SK-N-DZ (cell line): ENCODE measurements around the gene TOR4A. TPM values are rescaled to one million over a fixed set of nuclear protein-coding genes. Genes with fewer than 3 reads are reported as not detected.
A peak's percentile ranks its signal among the peaks of the same experiment; 100 is the strongest.

Source experiments
- DNase-seq: peaks from one replicate; pipeline ENCODE4 v3.0.0-alpha.2; 2015; ENCODE audit warnings: low spot score
- polyA plus RNA-seq, 2 experiments: library from polyadenylated mRNA; depleted of rRNA; stranded (reverse); fragments of >200 nt; gene quantifications; 2 replicates each; pipeline ENCODE4 v1.2.3, GENCODE V29; 2014

TOR4A gene
- 0.29 and 0.35 TPM in 2 replicates for polyA plus RNA-seq (2014; cell fraction: cytosol; rRNA removed)
- polyA plus RNA-seq (2014; cell fraction: nucleus; rRNA removed), result 0.21 and 1.2 TPM in 2 replicates

- DNase-seq, result peak; percentile 43
Observed at GRCh38 chr9:137277329-137278041, at the start of gene TOR4A. Gene TOR4A, plus strand, starts transcription at chr9:137277726. Its CDS starts 964 bp downstream, at chr9:137278690.

DNA sequence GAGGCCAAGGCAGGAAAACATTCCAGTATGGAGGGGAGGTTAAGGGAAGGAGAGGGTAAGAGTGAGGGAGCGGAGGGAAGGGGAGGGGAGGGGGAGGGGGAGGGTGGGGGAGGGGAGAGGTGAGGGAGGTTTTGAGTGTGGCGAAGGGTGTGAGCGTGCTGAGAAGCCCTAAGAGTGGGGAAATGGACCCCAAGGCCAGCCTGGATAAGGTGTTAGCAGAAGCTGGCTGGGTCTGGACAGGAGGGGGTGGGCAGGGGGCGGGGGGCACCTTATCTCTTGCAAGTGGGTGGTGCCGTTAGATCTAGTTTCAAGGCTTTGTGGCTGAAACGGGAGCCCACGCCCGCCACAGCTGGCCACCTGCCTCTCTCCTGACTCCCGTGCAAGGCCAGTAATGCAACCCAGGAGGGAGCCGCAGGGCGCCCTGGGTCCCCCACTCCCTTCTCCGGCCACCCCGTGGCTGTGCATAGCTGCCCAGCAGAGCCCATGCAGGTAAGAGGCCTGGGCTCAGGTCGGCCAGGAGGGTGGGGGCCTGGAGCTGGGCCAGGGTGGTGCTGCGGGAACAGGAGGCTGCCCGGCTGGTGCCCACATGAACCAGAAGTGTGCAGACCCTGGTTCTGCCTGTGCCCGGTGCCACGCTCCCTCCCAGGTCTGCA, 49.5 kb upstream of the TOR4A start:
- DNase-seq, result no peak

DNA sequence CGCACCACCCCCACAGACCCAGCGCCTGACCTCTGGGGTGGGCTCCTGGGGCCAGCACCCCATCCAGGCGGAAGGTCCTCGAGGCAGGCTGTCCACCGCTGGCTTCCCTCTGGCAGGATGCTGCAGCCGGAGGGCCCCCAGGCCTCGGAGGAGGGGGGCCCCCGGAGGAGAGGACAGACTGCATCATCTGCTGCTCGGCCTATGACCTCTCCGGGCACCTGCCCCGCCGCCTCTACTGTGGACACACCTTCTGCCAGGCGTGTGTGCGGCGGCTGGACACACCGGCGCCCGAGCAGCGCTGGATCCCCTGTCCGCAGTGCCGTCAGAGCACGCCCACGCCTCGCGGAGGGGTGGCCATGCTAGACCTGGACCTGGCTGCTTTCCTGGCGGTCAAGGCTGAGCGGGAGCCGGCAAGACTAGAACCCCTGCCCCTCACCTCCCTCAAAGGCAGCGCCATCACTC, 49.0 kb upstream of the TOR4A start:
- DNase-seq, result no peak

GRCh38 chr9:137228968-137229896, 48.3 kb upstream of the TOR4A start:
- no peak for DNase-seq

DNA sequence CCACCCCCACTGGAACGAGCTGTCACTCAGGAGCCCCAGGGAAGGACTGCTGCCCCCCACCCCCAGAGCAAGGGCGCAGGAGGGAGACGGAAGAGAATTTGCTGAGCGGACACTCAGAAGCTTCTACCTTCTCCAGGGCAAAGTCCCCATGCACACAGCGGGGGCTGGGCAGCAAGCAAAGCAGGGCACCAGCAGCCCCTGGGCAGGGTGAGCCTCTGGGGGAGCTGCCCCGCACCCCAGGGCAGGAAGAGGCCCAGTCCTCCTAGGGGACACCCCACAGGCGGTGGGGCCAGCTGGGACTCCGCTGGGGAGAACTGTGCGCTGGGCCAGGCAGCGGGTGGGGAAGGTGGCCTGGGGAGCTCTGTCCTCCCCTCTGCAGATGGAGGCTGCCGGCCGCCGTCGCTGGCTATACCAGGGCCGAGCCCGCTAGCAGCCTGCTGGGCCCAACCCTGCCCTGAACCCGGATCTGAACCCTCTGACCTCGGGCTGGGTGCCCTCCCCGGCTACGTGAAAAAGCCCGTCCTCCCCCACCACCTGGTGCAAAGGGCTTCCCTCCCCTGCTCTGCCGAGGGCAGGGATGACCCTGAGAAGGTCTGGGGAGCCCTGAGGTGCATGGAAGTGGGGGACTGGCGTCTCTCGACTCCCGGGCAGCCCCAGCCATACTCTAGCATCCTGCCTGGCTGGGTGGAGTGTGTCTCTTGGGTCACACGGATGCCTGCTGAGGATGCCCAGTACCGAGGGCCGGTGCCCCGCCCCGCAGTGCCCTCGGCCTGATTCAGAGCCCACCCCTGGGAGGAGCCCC, 47.4 kb upstream of the TOR4A start:
- no peak for DNase-seq

DNA sequence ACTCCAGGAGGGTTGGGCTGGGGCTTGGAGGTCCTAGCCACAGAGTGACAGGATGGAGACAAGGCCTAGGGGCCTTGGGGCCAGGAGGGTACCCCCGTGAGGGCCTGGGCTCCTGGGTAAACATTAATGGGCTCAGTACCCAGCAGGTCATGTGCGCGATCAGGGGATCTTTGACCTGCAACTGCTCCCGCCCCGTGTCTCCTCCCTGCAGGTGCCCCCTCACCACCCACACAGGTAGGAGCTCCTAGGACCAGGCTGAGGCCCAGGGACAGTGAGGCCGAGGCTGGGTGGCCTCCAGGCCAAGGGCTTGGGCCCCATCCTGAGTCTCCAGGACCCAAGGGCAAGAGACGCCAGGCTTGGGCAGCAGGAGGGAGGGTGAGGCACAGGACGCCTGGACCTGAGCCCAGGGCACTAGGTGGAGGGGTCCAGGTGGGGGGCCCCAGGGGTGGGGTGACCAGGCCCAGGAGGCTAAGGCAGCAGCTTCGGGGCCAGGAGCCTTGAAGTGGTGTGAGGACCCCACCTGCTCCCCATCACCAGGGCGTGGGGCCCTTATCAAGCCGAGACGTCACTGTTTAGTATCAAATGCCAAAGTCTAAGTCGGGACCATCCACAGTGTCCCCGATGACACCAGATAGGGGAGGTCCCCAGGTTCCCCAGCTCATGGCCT, 46.7 kb upstream of the TOR4A start, which contains the start of gene SLC34A3:
Gene SLC34A3, plus strand, starts transcription at position 197 of the 667 bp plus-strand sequence. CDS start 802 bp downstream, outside the sequence.
- no peak for DNase-seq

- DNase-seq, result no peak
Observed at GRCh38 chr9:137231372-137232039, 46.0 kb upstream of the TOR4A start.

- DNase-seq, result no peak
Observed at GRCh38 chr9:137232101-137232500, 45.4 kb upstream of the TOR4A start.

DNA sequence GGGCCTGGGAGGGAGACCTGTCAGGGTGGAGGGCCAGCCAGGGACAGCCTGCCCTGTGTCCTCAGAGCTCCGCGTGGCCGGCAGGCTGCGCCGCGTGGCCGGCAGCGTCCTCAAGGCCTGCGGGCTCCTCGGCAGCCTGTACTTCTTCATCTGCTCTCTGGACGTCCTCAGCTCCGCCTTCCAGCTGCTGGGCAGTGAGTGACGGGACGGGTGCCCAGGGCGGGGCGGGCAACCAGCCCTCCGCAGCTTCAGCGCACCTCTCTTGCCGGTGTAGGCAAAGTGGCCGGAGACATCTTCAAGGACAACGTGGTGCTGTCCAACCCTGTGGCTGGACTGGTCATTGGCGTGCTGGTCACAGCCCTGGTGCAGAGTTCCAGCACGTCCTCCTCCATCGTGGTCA, 45.0 kb upstream of the TOR4A start:
- DNase-seq, result no peak

GRCh38 chr9:137233143-137233980, 44.2 kb upstream of the TOR4A start:
- no peak for DNase-seq

GRCh38 chr9:137234055-137234697, 43.4 kb upstream of the TOR4A start:
- DNase-seq, result no peak

GRCh38 chr9:137234758-137235423, 42.6 kb upstream of the TOR4A start:
- DNase-seq, result no peak

DNA sequence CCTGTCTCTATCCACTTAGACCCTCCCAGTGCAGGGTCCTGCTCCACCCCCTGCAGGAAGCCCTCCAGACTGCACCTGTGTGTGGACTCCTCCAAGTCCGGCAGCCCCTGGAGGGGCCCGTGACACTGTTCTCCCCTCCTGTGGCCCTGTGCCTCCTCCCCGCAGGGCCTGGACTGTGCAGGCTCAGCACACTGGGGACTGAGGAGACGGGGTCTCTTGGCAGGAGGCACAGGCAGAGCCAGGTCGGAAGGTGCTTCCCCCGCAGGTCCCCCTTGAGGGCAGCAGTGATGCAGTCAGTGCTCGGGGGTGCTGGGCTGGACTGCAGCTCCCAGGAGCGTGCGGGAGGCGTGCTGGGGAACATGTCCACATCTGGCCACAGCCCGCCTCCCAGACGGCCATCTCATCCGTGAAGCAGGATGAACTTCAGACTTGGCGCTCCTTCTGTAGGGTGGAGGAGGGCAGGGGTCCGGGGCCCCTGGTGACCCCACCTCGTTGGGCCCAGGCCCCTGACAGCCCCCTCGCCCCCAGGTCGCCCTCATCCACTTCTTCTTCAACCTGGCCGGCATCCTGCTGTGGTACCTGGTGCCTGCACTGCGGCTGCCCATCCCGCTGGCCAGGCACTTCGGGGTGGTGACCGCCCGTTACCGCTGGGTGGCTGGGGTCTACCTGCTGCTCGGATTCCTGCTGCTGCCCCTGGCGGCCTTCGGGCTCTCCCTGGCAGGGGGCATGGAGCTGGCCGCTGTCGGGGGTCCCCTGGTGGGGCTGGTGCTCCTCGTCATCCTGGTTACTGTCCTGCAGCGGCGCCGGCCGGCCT, 41.9 kb upstream of the TOR4A start:
- DNase-seq, result peak; percentile 61

- peak; percentile 87 for DNase-seq
Observed at GRCh38 chr9:137236238-137236935, 41.1 kb upstream of the TOR4A start.

GRCh38 chr9:137236936-137237421, 40.5 kb upstream of the TOR4A start:
- no peak for DNase-seq
